Suprapubic skin (tissue), 3 donors: Measurements from ENCODE around the gene PCBP2.

Experiments used
- CTCF ChIP-seq, 2 donors: fragments of 200-600 bp in 1 of 2; fragments of 450-650 bp in 1 of 2; sonication (generic) in 1 of 2; IDR thresholded peaks; one replicate each; pipeline ENCODE4 v1.5.1; 2016 to 2019; ENCODE audit warnings: antibody characterized with exemption in 2 of 2, mild to moderate bottlenecking in 1 of 2, moderate library complexity in 1 of 2
- EP300 ChIP-seq: sonication (generic); formaldehyde crosslinking; IDR thresholded peaks from one replicate; pipeline ENCODE4 v1.6.1; 2017; ENCODE audit warnings: antibody characterized with exemption

GRCh38 chr12:53464685-53465418, 12.9 kb downstream of the PCBP2 start:
- TF ChIP-seq CTCF (IDR thresholded peaks at IDR 0.05), result no peak
- no peak for TF ChIP-seq EP300
